ENCODE measurements around the gene SLIT3.

Gene SLIT3

GRCh38 chr5:168962306-168962705 lies 338.6 kb downstream of the SLIT3 start:
- DNase-seq (ENCODE audit: low read depth in 2 of 2), result no peak

- DNase-seq (ENCODE audit: low read depth in 2 of 2), result no peak
Observed at GRCh38 chr5:168961681-168962080, 339.3 kb downstream of the SLIT3 start.

GRCh38 chr5:168960497-168960896 lies 340.4 kb downstream of the SLIT3 start:
- DNase-seq (ENCODE audit: low read depth in 2 of 2), result no peak

- DNase-seq (ENCODE audit: low read depth in 2 of 2), result no peak
Observed at GRCh38 chr5:168953351-168953750, 347.6 kb downstream of the SLIT3 start.

GRCh38 chr5:168952196-168952595 lies 348.7 kb downstream of the SLIT3 start:
- no peak for DNase-seq (ENCODE audit: low read depth in 2 of 2)

GRCh38 chr5:168951769-168952168 lies 349.2 kb downstream of the SLIT3 start:
- no peak for DNase-seq (ENCODE audit: low read depth in 2 of 2)

- DNase-seq (ENCODE audit: low read depth in 2 of 2), result no peak
Observed at GRCh38 chr5:168951356-168951755, 349.6 kb downstream of the SLIT3 start.

- no peak for DNase-seq (ENCODE audit: low read depth in 2 of 2)
Observed at GRCh38 chr5:168950241-168950951, 350.5 kb downstream of the SLIT3 start.

- no peak for DNase-seq (ENCODE audit: low read depth in 2 of 2)
Observed at GRCh38 chr5:168948746-168949145, 352.2 kb downstream of the SLIT3 start.

GRCh38 chr5:168947212-168947868 lies 353.6 kb downstream of the SLIT3 start:
- DNase-seq (ENCODE audit: low read depth in 2 of 2), result no peak

- DNase-seq (ENCODE audit: low read depth in 2 of 2), result no peak
Observed at GRCh38 chr5:168946363-168946762, 354.6 kb downstream of the SLIT3 start.

GRCh38 chr5:168944004-168944403 lies 356.9 kb downstream of the SLIT3 start:
- DNase-seq (ENCODE audit: low read depth in 2 of 2), result no peak

- no peak for DNase-seq (ENCODE audit: low read depth in 2 of 2)
Observed at GRCh38 chr5:168943091-168943884, 357.7 kb downstream of the SLIT3 start.

GRCh38 chr5:168941901-168942300 lies 359.0 kb downstream of the SLIT3 start:
- DNase-seq (ENCODE audit: low read depth in 2 of 2), result no peak

- no peak for DNase-seq (ENCODE audit: low read depth in 2 of 2)
Observed at GRCh38 chr5:168940712-168941111, 360.2 kb downstream of the SLIT3 start.

GRCh38 chr5:168939887-168940544 lies 360.9 kb downstream of the SLIT3 start:
- no peak for DNase-seq (ENCODE audit: low read depth in 2 of 2)

GRCh38 chr5:168939156-168939800 lies 361.7 kb downstream of the SLIT3 start:
- no peak for DNase-seq (ENCODE audit: low read depth in 2 of 2)

- no peak for DNase-seq (ENCODE audit: low read depth in 2 of 2)
Observed at GRCh38 chr5:168936511-168936910, 364.4 kb downstream of the SLIT3 start.

GRCh38 chr5:168935183-168935582 lies 365.8 kb downstream of the SLIT3 start:
- no peak for DNase-seq (ENCODE audit: low read depth in 2 of 2)

- no peak for DNase-seq (ENCODE audit: low read depth in 2 of 2)
Observed at GRCh38 chr5:168934169-168934568, 366.8 kb downstream of the SLIT3 start.

- DNase-seq (ENCODE audit: low read depth in 2 of 2), result no peak
Observed at GRCh38 chr5:168932400-168933189, 368.3 kb downstream of the SLIT3 start.

Measured in stimulated activated CD8-positive, alpha-beta memory T cell treated with anti-CD3 and anti-CD28 coated beads, Interleukin-2, amount 100 ng/mL, for 1 hour (primary cell).